ENCODE results near the gene CAMSAP1. TPM values are rescaled to one million over a fixed set of nuclear protein-coding genes. Genes with fewer than 3 reads are reported as not detected.
A peak's percentile ranks its signal among the peaks of the same experiment; 100 is the strongest.

Gene CAMSAP1
- total RNA-seq, 5 donors from 2014 or later (not counting 1 experiment from before 2014, with no cell fraction given): 25.6 to 38.7 (median 35.6) TPM

GRCh38 chr9:135888766-135889394 is 18.5 kb downstream of the CAMSAP1 start:
- Mint-ChIP-seq H3K36me3 (no peaks in the 10 kb centered on the region), H3K4me3 (peak overlapping the region in 1 of 3 donors; percentile 85), H3K27me3 (no peaks in the 10 kb centered on the region), H3K27ac (peak overlapping the region in 1 of 2 donors; percentile 94), H3K9me3 (no peaks in the 10 kb centered on the region), H3K4me1 (peaks cover 84 to 93% (median 91%) of the 10 kb centered on the region in 3 donors)
- Histone ChIP-seq H3K27ac (ENCODE audit: low read length) (no peak overlapping the region), H3K36me3 (ENCODE audit: control insufficient read depth in 2 of 2, extremely low read depth in 1 of 2, insufficient read depth in 1 of 2, low read length in 1 of 2) (no peaks in the 10 kb centered on the region), H3K9me3 (no peaks in the 10 kb centered on the region), H3K27me3 (replicated peaks in 1 of 2; ENCODE audit: control insufficient read depth in 2 of 2, extremely low read depth in 1 of 2, insufficient read depth in 2 of 2, low read length in 1 of 2) (no peaks in the 10 kb centered on the region), H3K4me3 (ENCODE audit: control insufficient read depth in 1 of 2, extremely low read depth in 1 of 2, low read length in 1 of 2) (no peak overlapping the region), H3K4me1 (ENCODE audit: control insufficient read depth in 1 of 2, extremely low read depth in 1 of 2, insufficient read depth in 2 of 2, low read length in 2 of 2) (peaks cover 10 to 66% of the 10 kb centered on the region in 2 experiments)
- ChIA-PET CTCF (no interaction called here), POLR2A (no interaction called here)
- ATAC-seq (replicated peaks in 1 of 4) (no peak), DNase-seq (no peak)
- 80% methylated on average over 10 of the region's 13 CpGs for WGBS (ENCODE audit: insufficient coverage)

GRCh38 chr9:135888126-135888765 is 19.1 kb downstream of the CAMSAP1 start:
- CTCF ChIA-PET: no interaction called here
- H3K36me3 ChIP-seq (ENCODE audit: control insufficient read depth in 2 of 2, extremely low read depth in 1 of 2, insufficient read depth in 1 of 2, low read length in 1 of 2): no peaks in the 10 kb centered on the region
- no peaks in the 10 kb centered on the region for H3K9me3 ChIP-seq
- no peaks in the 10 kb centered on the region for H3K27me3 ChIP-seq (replicated peaks in 1 of 2; ENCODE audit: control insufficient read depth in 2 of 2, extremely low read depth in 1 of 2, insufficient read depth in 2 of 2, low read length in 1 of 2)
- Mint-ChIP-seq H3K27ac (peak overlapping the region; percentile 10 to 94), H3K4me1 (peaks cover 84 to 93% (median 91%) of the 10 kb centered on the region in 3 donors), H3K9me3 (no peaks in the 10 kb centered on the region), H3K27me3 (no peaks in the 10 kb centered on the region), H3K36me3 (no peaks in the 10 kb centered on the region), H3K4me3 (peak overlapping the region in 1 of 3 donors; percentile 85)
- H3K4me1 ChIP-seq (ENCODE audit: control insufficient read depth in 1 of 2, extremely low read depth in 1 of 2, insufficient read depth in 2 of 2, low read length in 2 of 2): peaks cover 10 to 67% of the 10 kb centered on the region in 2 experiments
- ATAC-seq (replicated peaks in 1 of 4) (no peak), DNase-seq (no peak)
- WGBS (ENCODE audit: insufficient coverage): 91% methylated on average over 21 of the region's 22 CpGs
- peak overlapping the region; percentile 22 to 60 for H3K4me3 ChIP-seq (ENCODE audit: control insufficient read depth in 1 of 2, extremely low read depth in 1 of 2, low read length in 1 of 2)
- H3K27ac ChIP-seq (ENCODE audit: low read length): peak overlapping the region; percentile 63
- POLR2A ChIA-PET: no interaction called here

DNA sequence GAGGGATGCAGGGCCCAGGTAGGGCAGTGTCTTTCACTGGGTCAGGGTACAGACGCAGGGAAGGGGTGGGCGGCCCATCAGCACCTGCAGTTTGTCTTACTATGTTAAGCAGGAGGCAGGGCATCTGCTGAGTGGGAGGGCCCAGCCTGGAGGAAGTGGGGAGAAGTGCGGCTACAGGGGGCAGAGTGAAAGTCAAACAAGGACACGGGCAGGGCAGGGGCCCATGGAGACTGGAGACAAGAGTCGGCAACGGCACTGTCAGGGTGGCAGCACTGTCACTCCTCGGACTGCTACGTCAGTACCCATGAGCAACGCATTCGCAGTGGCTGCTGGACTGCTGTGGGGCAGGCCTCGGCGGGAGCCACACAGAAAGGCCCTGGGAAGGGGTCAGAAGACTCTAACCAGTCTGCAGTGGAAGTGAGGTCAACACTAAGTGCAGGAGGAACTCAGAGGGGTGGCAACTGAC is 19.7 kb downstream of the CAMSAP1 start:
- H3K4me1 Mint-ChIP-seq: peaks cover 81 to 93% (median 85%) of the 10 kb centered on the region in 3 donors
- peak; percentile 33 to 78 (median 61) for DNase-seq
- no peaks in the 10 kb centered on the region for H3K27me3 ChIP-seq (replicated peaks in 1 of 2; ENCODE audit: control insufficient read depth in 2 of 2, extremely low read depth in 1 of 2, insufficient read depth in 2 of 2, low read length in 1 of 2)
- peak overlapping the region; percentile 22 to 60 for H3K4me3 ChIP-seq (ENCODE audit: control insufficient read depth in 1 of 2, extremely low read depth in 1 of 2, low read length in 1 of 2)
- 17% methylated on average over 11 of the region's 12 CpGs for WGBS (ENCODE audit: insufficient coverage)
- H3K36me3 ChIP-seq (ENCODE audit: control insufficient read depth in 2 of 2, extremely low read depth in 1 of 2, insufficient read depth in 1 of 2, low read length in 1 of 2): no peaks in the 10 kb centered on the region
- H3K4me3 Mint-ChIP-seq: peak overlapping the region; percentile 69 to 85 (median 73)
- H3K9me3 ChIP-seq: no peaks in the 10 kb centered on the region
- H3K9me3 Mint-ChIP-seq: no peaks in the 10 kb centered on the region
- peak overlapping the region; percentile 60 to 94 for H3K27ac Mint-ChIP-seq
- H3K4me1 ChIP-seq (ENCODE audit: control insufficient read depth in 1 of 2, extremely low read depth in 1 of 2, insufficient read depth in 2 of 2, low read length in 2 of 2): peaks cover 10 to 67% of the 10 kb centered on the region in 2 experiments
- ATAC-seq (replicated peaks in 1 of 4): peak; percentile 93 to 98 (median 96)
- no peaks in the 10 kb centered on the region for H3K27me3 Mint-ChIP-seq
- H3K27ac ChIP-seq (ENCODE audit: low read length): peak overlapping the region; percentile 63
- ChIA-PET CTCF (no interaction called here), POLR2A (no interaction called here)
- no peaks in the 10 kb centered on the region for H3K36me3 Mint-ChIP-seq

DNA sequence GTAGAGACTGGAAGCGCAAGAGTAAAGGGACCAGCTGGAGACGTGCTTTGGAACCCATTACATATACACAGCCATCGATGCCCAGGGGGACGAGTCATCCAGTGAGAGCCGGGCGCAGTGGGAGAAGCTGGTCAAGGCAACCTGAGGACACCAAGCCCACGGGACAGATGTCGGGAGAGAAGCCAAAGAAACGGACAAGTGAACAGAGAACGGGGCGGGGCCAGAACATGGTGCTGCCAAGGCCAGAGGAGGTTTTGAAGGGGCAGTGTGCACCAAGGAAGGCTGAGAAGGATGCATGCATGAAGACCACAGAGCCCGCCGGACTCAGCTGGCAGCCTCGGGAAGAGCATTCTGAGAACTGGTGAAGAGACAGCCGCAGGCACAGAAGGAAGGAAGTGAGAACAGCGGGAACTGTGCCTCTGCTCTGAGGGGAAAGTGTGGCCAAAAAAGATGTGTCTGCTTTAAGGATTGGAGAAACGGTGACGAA is 20.3 kb downstream of the CAMSAP1 start:
- peak overlapping the region; percentile 22 to 60 for H3K4me3 ChIP-seq (ENCODE audit: control insufficient read depth in 1 of 2, extremely low read depth in 1 of 2, low read length in 1 of 2)
- CTCF ChIA-PET: no interaction called here
- Mint-ChIP-seq H3K27ac (peak overlapping the region; percentile 60 to 94), H3K36me3 (no peaks in the 10 kb centered on the region), H3K27me3 (no peaks in the 10 kb centered on the region), H3K4me3 (peak overlapping the region; percentile 69 to 85 (median 73)), H3K4me1 (peaks cover 80 to 88% (median 82%) of the 10 kb centered on the region in 3 donors), H3K9me3 (no peaks in the 10 kb centered on the region)
- peak overlapping the region; percentile 63 for H3K27ac ChIP-seq (ENCODE audit: low read length)
- H3K9me3 ChIP-seq: no peaks in the 10 kb centered on the region
- 43% methylated on average over 12 of the region's 18 CpGs for WGBS (ENCODE audit: insufficient coverage)
- POLR2A ChIA-PET: no interaction called here
- ATAC-seq (replicated peaks in 1 of 4) (peak in 3 of 4 experiments; percentile 8 to 39 (median 28)), DNase-seq (no peak)
- H3K36me3 ChIP-seq (ENCODE audit: control insufficient read depth in 2 of 2, extremely low read depth in 1 of 2, insufficient read depth in 1 of 2, low read length in 1 of 2): peaks cover 0 to 2% of the 10 kb centered on the region in 2 donors
- H3K27me3 ChIP-seq (replicated peaks in 1 of 2; ENCODE audit: control insufficient read depth in 2 of 2, extremely low read depth in 1 of 2, insufficient read depth in 2 of 2, low read length in 1 of 2): no peaks in the 10 kb centered on the region
- peaks cover 10 to 67% of the 10 kb centered on the region in 2 experiments for H3K4me1 ChIP-seq (ENCODE audit: control insufficient read depth in 1 of 2, extremely low read depth in 1 of 2, insufficient read depth in 2 of 2, low read length in 2 of 2)

GRCh38 chr9:135886147-135886981 is 21.0 kb downstream of the CAMSAP1 start:
- no peak for ATAC-seq (replicated peaks in 1 of 4)
- 89% methylated on average over 15 of the region's 21 CpGs for WGBS (ENCODE audit: insufficient coverage)
- ChIA-PET CTCF (no interaction called here), POLR2A (no interaction called here)
- peak overlapping the region; percentile 52 to 85 (median 73) for H3K4me3 Mint-ChIP-seq
- no peaks in the 10 kb centered on the region for H3K9me3 Mint-ChIP-seq
- no peaks in the 10 kb centered on the region for H3K9me3 ChIP-seq
- no peaks in the 10 kb centered on the region for H3K27me3 ChIP-seq (replicated peaks in 1 of 2; ENCODE audit: control insufficient read depth in 2 of 2, extremely low read depth in 1 of 2, insufficient read depth in 2 of 2, low read length in 1 of 2)
- H3K4me1 ChIP-seq (ENCODE audit: control insufficient read depth in 1 of 2, extremely low read depth in 1 of 2, insufficient read depth in 2 of 2, low read length in 2 of 2): peaks cover 10 to 67% of the 10 kb centered on the region in 2 experiments
- peaks cover 74 to 82% (median 75%) of the 10 kb centered on the region in 3 donors for H3K4me1 Mint-ChIP-seq
- no peak for DNase-seq
- peak overlapping the region; percentile 60 to 94 for H3K27ac Mint-ChIP-seq
- H3K27ac ChIP-seq (ENCODE audit: low read length): no peak overlapping the region
- no peaks in the 10 kb centered on the region for H3K36me3 Mint-ChIP-seq
- H3K27me3 Mint-ChIP-seq: no peaks in the 10 kb centered on the region
- peaks cover 4 to 5% of the 10 kb centered on the region in 2 donors for H3K36me3 ChIP-seq (ENCODE audit: control insufficient read depth in 2 of 2, extremely low read depth in 1 of 2, insufficient read depth in 1 of 2, low read length in 1 of 2)
- no peak overlapping the region for H3K4me3 ChIP-seq (ENCODE audit: control insufficient read depth in 1 of 2, extremely low read depth in 1 of 2, low read length in 1 of 2)
